ENCODE measurements around the gene RGSL1.

GRCh38 chr1:182406012-182406411 is 43.9 kb upstream of the RGSL1 start:
- no peak for TF ChIP-seq CTCF (IDR thresholded peaks at IDR 0.05)
- no peak for TF ChIP-seq POLR2A (IDR thresholded peaks at IDR 0.05)
- peak in 1 of 2 donors; percentile 29 for TF ChIP-seq POLR2AphosphoS5 (IDR thresholded peaks at IDR 0.05; ENCODE audit: insufficient read depth in 1 of 2, low read depth in 1 of 2)

Data from vagina (tissue), 2 donors.